ENCODE data around the gene RPA3. TPM values are rescaled to one million over a fixed set of nuclear protein-coding genes. Genes with fewer than 3 reads are reported as not detected.

Gene RPA3
- total and polyA plus RNA-seq, 9 of the 15 experiments (the other 6 are each of a cell fraction or from before 2014, with no cell fraction given), result 68.5 to 265 (median 125) TPM

- H3K4me1 ChIP-seq (replicated peaks in 1 of 2; ENCODE audit: control insufficient read depth in 2 of 2, insufficient read depth in 2 of 2, low read length in 2 of 2), result no peaks in the 10 kb centered on the region
- 51% methylated on average over 5 of the region's 5 CpGs for WGBS (ENCODE audit: insufficient coverage, low coverage, missing lambda C conversion rate)
These were observed 23.1 kb downstream of the RPA3 start for GRCh38 chr7:7695111-7695817.

GRCh38 chr7:7694542-7694941 lies 23.9 kb downstream of the RPA3 start:
- ChIA-PET CTCF (ENCODE audit: low intra/inter-chr PET ratio) (interaction anchor here (0.6 kb wide), 1 partner anchor 8 kb away, joined by 3 read pairs; no protein-coding TSS in a partner anchor), POLR2A (no interaction called here)
- Histone ChIP-seq H3K9me1 (ENCODE audit: control insufficient read depth, insufficient read depth, low read length) (no peaks in the 10 kb centered on the region), H3K27me3 (ENCODE audit: control insufficient read depth in 2 of 2, insufficient read depth in 2 of 2, low read length in 2 of 2) (no peaks in the 10 kb centered on the region), H3K36me3 (ENCODE audit: control insufficient read depth, insufficient read depth, low read length) (no peaks in the 10 kb centered on the region), H3K9ac (ENCODE audit: insufficient read depth in 1 of 2, low read depth in 2 of 2, low read length in 2 of 2) (no peak overlapping the region), H3K4me3 (no peak overlapping the region), H3K4me1 (replicated peaks in 1 of 2; ENCODE audit: control insufficient read depth in 2 of 2, insufficient read depth in 2 of 2, low read length in 2 of 2) (no peaks in the 10 kb centered on the region), H3K4me2 (ENCODE audit: insufficient read depth, low read length) (no peak overlapping the region), H2AFZ (ENCODE audit: low read depth, low read length) (no peak overlapping the region), H3K79me2 (ENCODE audit: control insufficient read depth, insufficient read depth, low read length) (no peaks in the 10 kb centered on the region), H3K27ac (ENCODE audit: extremely low read depth, low read depth, low read length) (no peak overlapping the region), H3K9me3 (replicated peaks; ENCODE audit: control insufficient read depth, insufficient read depth, low read depth, low read length) (no peaks in the 10 kb centered on the region), H4K20me1 (replicated peaks; ENCODE audit: control insufficient read depth, insufficient read depth, low read length) (no peaks in the 10 kb centered on the region)
- ATAC-seq (no peak), FAIRE-seq (no peak), DNase-seq (ENCODE audit: extremely low read depth in 1 of 4, low spot score in 3 of 4) (no peak)
- in situ Hi-C loops (cut with MboI), result no loop called here
- TF ChIP-seq SIX5 (IDR thresholded peaks at IDR 0.05; ENCODE audit: borderline replicate concordance in 1 of 2, insufficient read depth in 1 of 2, low read depth in 1 of 2, low read length in 2 of 2), result no peak
- no peak for TF ChIP-seq HDGF (IDR thresholded peaks at IDR 0.05)
- no peak for TF ChIP-seq KDM1A (IDR thresholded peaks at IDR 0.05)
- TF ChIP-seq ZNF146 (CRISPR knock-in tag; IDR thresholded peaks at IDR 0.05; ENCODE audit: unreplicated experiment), result peak; percentile 68
- TF ChIP-seq ESRRB (CRISPR knock-in tag; IDR thresholded peaks at IDR 0.05; ENCODE audit: borderline replicate concordance), result no peak
- TF ChIP-seq ZNF79 (CRISPR knock-in tag; IDR thresholded peaks at IDR 0.05; ENCODE audit: low read depth), result no peak
- no peak for TF ChIP-seq HNRNPLL (IDR thresholded peaks at IDR 0.05; ENCODE audit: low read depth, low read length, poor library complexity, severe bottlenecking)
- intact Hi-C loops (cut with micrococcal nuclease), result no loop called here
- no TSS peak for BruUV-seq (replicated peaks)
- WGBS (ENCODE audit: insufficient coverage, low coverage, missing lambda C conversion rate), result 72% methylated on average over 3 of the region's 3 CpGs

More at GRCh38 chr7:7695111-7695817, 23.1 kb downstream of the RPA3 start:
- CTCF ChIA-PET (ENCODE audit: low intra/inter-chr PET ratio), result interaction anchor here (0.6 kb wide), 1 partner anchor 7 kb away, joined by 3 read pairs; no protein-coding TSS in a partner anchor
- POLR2A ChIA-PET, result no interaction called here
- H2AFZ ChIP-seq (ENCODE audit: low read depth, low read length), result no peak overlapping the region
- no TSS peak for BruUV-seq (replicated peaks)
- ATAC-seq (no peak), FAIRE-seq (no peak), DNase-seq (ENCODE audit: extremely low read depth in 1 of 4, low spot score in 3 of 4) (no peak)
- TF ChIP-seq RBM15 (IDR thresholded peaks at IDR 0.05; ENCODE audit: insufficient read depth, low read length), result no peak
- TF ChIP-seq MAFG (tag; conservative IDR thresholded peaks at IDR 0.05), result no peak
- TF ChIP-seq ZNF785 (CRISPR knock-in tag; IDR thresholded peaks at IDR 0.05), result no peak
- in situ Hi-C loops (cut with MboI) (no loop called here), intact Hi-C loops (cut with micrococcal nuclease) (no loop called here)
- no peaks in the 10 kb centered on the region for H3K9me1 ChIP-seq (ENCODE audit: control insufficient read depth, insufficient read depth, low read length)
- no peak overlapping the region for H3K27ac ChIP-seq (ENCODE audit: extremely low read depth, low read depth, low read length)
- H4K20me1 ChIP-seq (replicated peaks; ENCODE audit: control insufficient read depth, insufficient read depth, low read length), result no peaks in the 10 kb centered on the region
- no peaks in the 10 kb centered on the region for H3K9me3 ChIP-seq (replicated peaks; ENCODE audit: control insufficient read depth, insufficient read depth, low read depth, low read length)
- H3K9ac ChIP-seq (ENCODE audit: insufficient read depth in 1 of 2, low read depth in 2 of 2, low read length in 2 of 2), result no peak overlapping the region
- no peaks in the 10 kb centered on the region for H3K27me3 ChIP-seq (ENCODE audit: control insufficient read depth in 2 of 2, insufficient read depth in 2 of 2, low read length in 2 of 2)
- no peak overlapping the region for H3K4me2 ChIP-seq (ENCODE audit: insufficient read depth, low read length)
- H3K36me3 ChIP-seq (ENCODE audit: control insufficient read depth, insufficient read depth, low read length), result no peaks in the 10 kb centered on the region
- no peak overlapping the region for H3K4me3 ChIP-seq
- no peaks in the 10 kb centered on the region for H3K79me2 ChIP-seq (ENCODE audit: control insufficient read depth, insufficient read depth, low read length)
